HepG2 (cell line): ENCODE data around the gene ALPI. TPM values are rescaled to one million over a fixed set of nuclear protein-coding genes. Genes with fewer than 3 reads are reported as not detected.

Source experiments
- ATAC-seq: fragments of 200-7000 bp; cut with Tn5 transposase; 3 replicates; pipeline ENCODE4 v1.9.1; 2020; ENCODE audit warnings: mild to moderate bottlenecking, moderate library complexity
- BruUV-seq: library from RNA; stranded (reverse); fragments of 400-500 nt; replicated peaks from 2 replicates; lab custom pipeline; 2021; lab: Mats Ljungman, UMichigan
- CTCF ChIA-PET: fragments of 300-600 bp; formaldehyde crosslinking; extraction: SDS; loops from one replicate; lab custom pipeline; 2021; ENCODE audit warnings: low total read pairs, inconsistent platforms, low intra/inter-chr PET ratio; lab: Yijun Ruan, JAX
- POLR2A ChIA-PET: fragments of 350-600 bp; sonication (Branson Sonifier 250); formaldehyde crosslinking; loops from one replicate; lab custom pipeline; 2020; ENCODE audit warnings: antibody characterized with exemption, inconsistent platforms; lab: Yijun Ruan, JAX
- DNase-seq: peaks from one replicate; pipeline ENCODE4 v3.0.0-alpha.2; 2015; ENCODE audit warnings: low spot score
- FAIRE-seq: peaks from 3 replicates; lab custom pipeline; 2011; peaks lifted over from hg19 to GRCh38; lab: Jason Lieb, UNC
- H2AFZ ChIP-seq: one replicate; pipeline ENCODE4 v1.6.1; 2011; ENCODE audit warnings: low read length, inconsistent platforms
- H3K27ac ChIP-seq: fragments of 300-600 bp; 3 replicates; pipeline ENCODE4 v1.8.0; 2011; ENCODE audit warnings: mixed run types, mild to moderate bottlenecking, mixed read lengths, low read length, inconsistent platforms; ENCODE audit not compliant: insufficient read depth; ENCODE audit errors: extremely low read length
- H3K27me3 ChIP-seq, 2 experiments: fragments of 200-600 bp in 1 of 2; 2 replicates in 1 of 2; 3 replicates in 1 of 2; pipeline versions ENCODE4 v1.6.0 to v1.8.0; 2011; ENCODE audit warnings: low read length in 2 of 2, mild to moderate bottlenecking in 2 of 2, moderate library complexity in 2 of 2, inconsistent platforms in 1 of 2; ENCODE audit not compliant: insufficient read depth in 2 of 2, control insufficient read depth in 1 of 2
- H3K36me3 ChIP-seq, 2 experiments: fragments of 200-600 bp in 1 of 2; replicated peaks in 1 of 2; 2 replicates in 1 of 2; 3 replicates in 1 of 2; pipeline versions ENCODE4 v1.5.1 to v1.8.0; 2011; ENCODE audit warnings: low read length in 2 of 2, inconsistent platforms in 1 of 2; ENCODE audit not compliant: insufficient read depth in 2 of 2, control insufficient read depth in 1 of 2
- H3K4me1 ChIP-seq: 2 replicates; pipeline ENCODE4 v1.5.1; 2012; ENCODE audit warnings: low read length, inconsistent platforms; ENCODE audit not compliant: insufficient read depth
- H3K4me2 ChIP-seq: 2 replicates; pipeline ENCODE4 v1.6.0; 2011; ENCODE audit warnings: low read depth, low read length, inconsistent platforms
- H3K4me3 ChIP-seq, 3 experiments: fragments of 200-600 bp in 1 of 3; sonication (generic), shearing (Covaris generic) in 1 of 3; replicated peaks in 1 of 3; 2 replicates each; pipeline ENCODE4 v1.5.1; 2011 to 2016; ENCODE audit warnings: low read length in 3 of 3, inconsistent platforms in 2 of 3, low read depth in 2 of 3, mild to moderate bottlenecking in 2 of 3, control low read depth in 1 of 3, mixed read lengths in 1 of 3; ENCODE audit not compliant: insufficient read depth in 1 of 3
- H3K79me2 ChIP-seq: one replicate; pipeline ENCODE4 v1.6.1; 2011; ENCODE audit warnings: low read length, inconsistent platforms; ENCODE audit not compliant: insufficient read depth
- H3K9ac ChIP-seq: 2 replicates; pipeline ENCODE4 v1.6.0; 2011; ENCODE audit warnings: mild to moderate bottlenecking, low read depth, low read length, inconsistent platforms; ENCODE audit not compliant: insufficient read depth
- H3K9me3 ChIP-seq: 2 replicates; pipeline ENCODE4 v1.5.1; 2012; ENCODE audit warnings: mild to moderate bottlenecking, low read length
- H4K20me1 ChIP-seq: 2 replicates; pipeline ENCODE4 v1.6.0; 2011; ENCODE audit warnings: inconsistent platforms, mild to moderate bottlenecking, low read length, moderate library complexity; ENCODE audit not compliant: insufficient read depth
- FOXO4 ChIP-seq: sonication (generic); formaldehyde crosslinking; conservative IDR thresholded peaks from 2 replicates; pipeline ENCODE4 v1.8.1; 2023; ENCODE audit warnings: missing genetic modification reagents
- MED8 ChIP-seq: sonication (generic); formaldehyde crosslinking; IDR thresholded peaks from 2 replicates; pipeline ENCODE4 v1.8.1; 2023; ENCODE audit warnings: mild to moderate bottlenecking, missing genetic modification reagents; ENCODE audit not compliant: insufficient replicate concordance
- U2AF1 ChIP-seq: fragments of 200-400 bp; formaldehyde crosslinking; optimal IDR thresholded peaks from 2 replicates; pipeline ENCODE3; 2017; ENCODE audit warnings: mild to moderate bottlenecking, low read depth, low read length
- ZNF562 ChIP-seq: sonication (generic); formaldehyde crosslinking; IDR thresholded peaks from 2 replicates; pipeline ENCODE4 v1.8.0; 2022; ENCODE audit warnings: missing genetic modification reagents, borderline replicate concordance
- ZNF678 ChIP-seq: sonication (generic); formaldehyde crosslinking; IDR thresholded peaks from 2 replicates; pipeline ENCODE4 v1.4.0; 2020; ENCODE audit warnings: mild to moderate bottlenecking, missing genetic modification reagents
- ZNF746 ChIP-seq: sonication (generic); formaldehyde crosslinking; IDR thresholded peaks from 2 replicates; pipeline ENCODE4 v1.8.0; 2022; ENCODE audit warnings: mild to moderate bottlenecking, missing genetic modification reagents
- WGBS: methylation state at CpG from one replicate; pipeline ENCODE4 v1.1.6; 2017; ENCODE audit warnings: low lambda C conversion rate; 5-methylcytosine and 5-hydroxymethylcytosine counted together
- in situ Hi-C: cut with HindIII; loops from 2 replicates; pipeline ENCODE4 v1.10.0; 2017; ENCODE audit warnings: low pct_unique_long_range_greater_than_20kb; ENCODE audit not compliant: extremely low pct_ligation_motif_present
- intact Hi-C: fragments of 100-400 bp; cut with micrococcal nuclease; formaldehyde crosslinking; loops from one replicate; pipeline ENCODE4 v1.10.0; 2022; ENCODE audit not compliant: unreplicated experiment
- polyA plus RNA-seq, 8 experiments: library from polyadenylated mRNA; depleted of rRNA in 3 of 8; stranded (reverse) in 7 of 8; unstranded in 1 of 8; fragments of >200 nt; fragmentation: Illumina TruSeq in 4 of 8; extraction: Trizol in 4 of 8; gene quantifications; 2 replicates each; pipeline versions ENCODE4 v1.2.1 to v1.2.3, GENCODE V29; 2011 to 2016; ENCODE audit warnings: low read depth in 4 of 8, missing spikeins in 1 of 8, mixed read lengths in 1 of 8; ENCODE audit not compliant: insufficient read depth in 1 of 8
- total RNA-seq, 5 experiments: library from RNA; depleted of rRNA; stranded (reverse); fragments of >200 nt; fragmentation: Illumina TruSeq; extraction: Trizol; gene quantifications; 2 replicates each; pipeline ENCODE4 v1.2.3, GENCODE V29; 2016; ENCODE audit warnings: low read depth in 1 of 5

The ALPI gene
- total and polyA plus RNA-seq, 2 of the 13 experiments (the other 11 are each of a cell fraction or from before 2014, with no cell fraction given) = not detected

- POLR2A ChIA-PET = no interaction called here
- in situ Hi-C loops (no loop called here), intact Hi-C loops (loop anchor here (5.0 kb wide), 1 partner anchor 44 kb away; the partner anchor contains the start of gene PRSS56)
- Histone ChIP-seq H3K79me2 (no peaks in the 10 kb centered on the region), H3K4me3 (no peak overlapping the region), H3K9me3 (no peaks in the 10 kb centered on the region), H3K36me3 (no peaks in the 10 kb centered on the region), H3K27ac (no peak overlapping the region), H2AFZ (no peak overlapping the region), H3K4me2 (no peak overlapping the region), H3K9ac (no peak overlapping the region), H3K27me3 (peaks cover 24 to 83% of the 10 kb centered on the region in 2 experiments), H3K4me1 (no peaks in the 10 kb centered on the region), H4K20me1 (no peaks in the 10 kb centered on the region; the same call in 1 of the 2 replicates)
- ATAC-seq (no peak), FAIRE-seq (no peak), DNase-seq (no peak)
- BruUV-seq = no TSS peak
- TF ChIP-seq MED8 (CRISPR knock-in tag) = no peak
- no peak for TF ChIP-seq ZNF562
- TF ChIP-seq U2AF1 = no peak
- TF ChIP-seq ZNF746 (CRISPR knock-in tag) = no peak
- TF ChIP-seq FOXO4 (CRISPR knock-in tag) = no peak
- TF ChIP-seq ZNF678 (CRISPR knock-in tag) = no peak
- 39% methylated on average over 14 of the region's 19 CpGs for WGBS
- CTCF ChIA-PET = interaction anchor here (2.2 kb wide), 1 partner anchor 43 kb away, joined by 6 read pairs; no protein-coding TSS in a partner anchor
Measured at GRCh38 chr2:232478571-232479340, 22.8 kb downstream of the ALPI start.
